ENCODE results near the gene EPB41L4B. TPM values are rescaled to one million over a fixed set of nuclear protein-coding genes. Genes with fewer than 3 reads are reported as not detected.
"Not testable (repeated sequence)": the region's sequence is repeated elsewhere in the genome, so short reads cannot be mapped to it uniquely, and the experiment has no call there.

Gene EPB41L4B
- 0.19 TPM for polyA plus RNA-seq (2012; ENCODE audit: insufficient read depth, insufficient read length, low read depth)

GRCh38 chr9:109320742-109321448 is at the start of gene EPB41L4B:
EPB41L4B (minus strand) TSS chr9:109321059; CDS start chr9:109320446, 613 bp downstream.
- Histone ChIP-seq H3K36me3 (no peaks in the 10 kb centered on the region), H3K27me3 (peaks cover 25% of the 10 kb centered on the region), H3K4me1 (no peaks in the 10 kb centered on the region), H3K9me3 (no peaks in the 10 kb centered on the region), H3K4me3 (ENCODE audit: low read depth, low read length) (peak within 1 kb of the TSS; percentile 46)
- DNase-seq = peak; percentile 93
- TF ChIP-seq CTCF (IDR thresholded peaks at IDR 0.05; ENCODE audit: low read depth, low read length) = peak; percentile 72

- no peak for TF ChIP-seq CTCF (IDR thresholded peaks at IDR 0.05; ENCODE audit: low read depth, low read length)
- H3K4me3 ChIP-seq (ENCODE audit: low read depth, low read length) = no peak overlapping the region
- H3K27me3 ChIP-seq = no peaks in the 10 kb centered on the region
- H3K4me1 ChIP-seq = no peaks in the 10 kb centered on the region
- DNase-seq = no peak
- H3K9me3 ChIP-seq = no peaks in the 10 kb centered on the region
- H3K36me3 ChIP-seq = no peaks in the 10 kb centered on the region
Measured at GRCh38 chr9:109369285-109369684, 48.4 kb upstream of the EPB41L4B start.

GRCh38 chr9:109360771-109361170 is 39.9 kb upstream of the EPB41L4B start:
- no peaks in the 10 kb centered on the region for H3K27me3 ChIP-seq
- H3K9me3 ChIP-seq = no peaks in the 10 kb centered on the region
- H3K36me3 ChIP-seq = no peaks in the 10 kb centered on the region
- no peaks in the 10 kb centered on the region for H3K4me1 ChIP-seq
- H3K4me3 ChIP-seq (ENCODE audit: low read depth, low read length) = no peak overlapping the region
- DNase-seq = no peak
- no peak for TF ChIP-seq CTCF (IDR thresholded peaks at IDR 0.05; ENCODE audit: low read depth, low read length)

- DNase-seq; H3K4me1 ChIP-seq; H3K27me3 ChIP-seq; H3K9me3 ChIP-seq; H3K4me3 ChIP-seq (ENCODE audit: low read depth, low read length); H3K36me3 ChIP-seq: not testable (repeated sequence)
Measured at GRCh38 chr9:109358968-109359603, 38.2 kb upstream of the EPB41L4B start.

GRCh38 chr9:109355564-109356297 is 34.9 kb upstream of the EPB41L4B start:
- Histone ChIP-seq H3K9me3 (no peaks in the 10 kb centered on the region; the same call in 1 of the 2 replicates), H3K36me3 (no peaks in the 10 kb centered on the region), H3K27me3 (no peaks in the 10 kb centered on the region), H3K4me1 (no peaks in the 10 kb centered on the region), H3K4me3 (ENCODE audit: low read depth, low read length) (no peak overlapping the region)
- no peak for DNase-seq
- TF ChIP-seq CTCF (IDR thresholded peaks at IDR 0.05; ENCODE audit: low read depth, low read length) = no peak

GRCh38 chr9:109354190-109354589 is 33.3 kb upstream of the EPB41L4B start:
- no peaks in the 10 kb centered on the region for H3K27me3 ChIP-seq
- DNase-seq = no peak
- H3K4me3 ChIP-seq (ENCODE audit: low read depth, low read length) = no peak overlapping the region

More at GRCh38 chr9:109354190-109354589, 33.3 kb upstream of the EPB41L4B start:
- H3K4me1 ChIP-seq = no peaks in the 10 kb centered on the region
- no peaks in the 10 kb centered on the region for H3K36me3 ChIP-seq
- no peak for TF ChIP-seq CTCF (IDR thresholded peaks at IDR 0.05; ENCODE audit: low read depth, low read length)
- H3K9me3 ChIP-seq = no peaks in the 10 kb centered on the region; the same call in 1 of the 2 replicates
